HL-60/S4 treated with phorbol 12-myristate 13-acetate at 8.2 ng/mL for 4 days and 3 days (cell line): ENCODE measurements around the gene SMYD1.

Experiments
- in situ Hi-C: fragments of 300-500 bp; cut with MboI; formaldehyde crosslinking; loops from 2 replicates; pipeline ENCODE4 v1.15.0; 2022; ENCODE audit warnings: low sequenced_read_pairs

The SMYD1 gene

GRCh38 chr2:88121678-88122077 lies 54.1 kb downstream of the SMYD1 start:
- in situ Hi-C loops: no loop called here

GRCh38 chr2:88122141-88122884 lies 54.7 kb downstream of the SMYD1 start:
- in situ Hi-C loops: no loop called here

DNA sequence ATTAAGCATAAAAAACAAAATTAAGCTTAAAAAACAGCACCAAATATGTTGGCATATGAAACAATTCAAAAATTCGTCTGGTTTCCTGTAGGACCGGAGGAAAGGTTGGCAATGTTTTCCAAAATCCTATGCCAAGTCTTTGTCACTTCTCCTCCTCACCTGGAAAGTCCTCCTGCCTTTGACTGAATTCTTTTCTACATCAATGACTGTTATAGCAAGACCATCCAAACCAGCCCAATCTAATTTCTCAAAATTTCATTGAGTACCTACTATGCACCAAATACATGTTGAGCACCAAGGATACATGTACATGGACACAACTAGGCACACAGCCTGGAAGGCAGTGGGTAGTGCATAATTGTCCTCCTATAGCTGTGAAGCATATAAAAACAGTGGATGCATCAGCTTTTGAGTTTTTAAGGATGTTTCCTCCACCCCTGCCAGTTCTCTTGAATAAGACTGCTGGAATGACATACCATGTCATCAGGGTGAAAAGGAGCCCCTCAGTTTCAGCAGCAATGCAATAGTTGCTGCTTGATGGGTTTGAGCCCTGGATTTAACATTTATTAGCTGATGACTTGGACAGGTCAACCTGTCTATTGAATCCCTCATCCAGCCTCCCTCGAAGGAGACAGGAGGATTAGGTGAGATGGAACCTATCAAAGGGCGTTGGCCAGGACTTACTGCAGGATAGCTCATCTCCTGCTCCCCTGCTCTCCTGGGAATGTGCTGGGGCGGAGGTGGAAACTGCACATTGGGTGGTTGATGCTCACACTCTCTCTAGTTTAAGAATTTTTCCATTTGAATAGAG lies 55.7 kb downstream of the SMYD1 start:
- in situ Hi-C loops: no loop called here

DNA sequence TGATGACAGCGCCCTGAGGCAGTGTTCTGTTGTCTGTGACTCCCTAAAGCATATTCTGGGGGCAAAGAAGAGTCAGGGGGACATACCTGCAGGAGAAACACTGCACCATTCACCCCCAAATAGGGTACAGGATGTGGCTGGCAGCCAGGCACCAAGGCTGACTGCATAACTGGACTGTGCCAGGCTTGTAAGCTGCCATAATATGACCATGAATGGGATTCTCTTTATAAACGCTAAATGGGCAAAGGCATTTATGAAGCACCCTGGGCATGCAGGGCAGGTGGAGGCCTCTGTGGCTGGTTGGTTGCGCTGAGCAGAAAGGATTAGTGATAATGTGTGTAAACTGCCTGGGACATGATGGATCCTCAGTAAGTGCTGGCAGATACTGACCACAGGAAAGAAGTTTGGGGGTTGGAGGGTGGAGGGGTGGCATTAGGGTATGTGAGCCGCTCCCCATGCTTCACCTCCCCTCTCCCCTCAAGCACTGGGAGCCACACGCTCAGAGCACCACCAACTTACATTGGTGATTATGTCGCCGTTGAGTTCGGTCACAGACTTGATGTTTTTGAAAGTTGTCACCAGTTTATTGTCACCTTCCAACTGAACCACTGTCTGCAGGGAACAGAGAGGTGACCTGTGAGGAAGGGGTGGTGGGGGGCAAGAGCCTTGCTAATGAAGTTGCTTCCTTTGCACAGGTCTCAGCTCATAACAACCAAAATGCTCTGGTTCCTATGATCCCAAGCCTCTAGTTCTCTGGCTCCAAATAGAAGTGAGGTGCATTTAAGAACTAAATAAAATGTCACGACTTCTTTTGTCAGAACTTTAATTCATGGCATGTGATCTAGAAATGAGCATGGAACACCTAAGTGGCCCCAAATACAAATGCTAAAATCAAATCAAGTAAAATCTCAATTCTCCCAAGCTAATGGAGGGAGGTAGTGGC lies 56.6 kb downstream of the SMYD1 start:
- in situ Hi-C loops: no loop called here

- in situ Hi-C loops: no loop called here
Measured at GRCh38 chr2:88125344-88125923, 57.8 kb downstream of the SMYD1 start.

GRCh38 chr2:88125924-88126771 lies 58.5 kb downstream of the SMYD1 start:
- in situ Hi-C loops: no loop called here

GRCh38 chr2:88126772-88127637 lies 59.4 kb downstream of the SMYD1 start:
- in situ Hi-C loops: no loop called here

DNA sequence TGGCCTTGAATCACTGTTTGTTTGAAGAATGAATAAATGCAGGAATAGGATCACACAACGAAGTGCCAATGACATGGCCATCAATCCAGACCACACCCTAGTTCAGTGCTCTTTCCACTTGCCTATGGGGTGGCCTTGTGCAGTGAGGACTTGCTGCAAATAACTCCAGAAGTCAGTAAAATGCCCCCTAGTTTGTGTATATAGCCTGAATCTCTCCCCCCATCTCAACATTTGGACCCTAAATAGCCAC lies 59.9 kb downstream of the SMYD1 start:
- in situ Hi-C loops: no loop called here

GRCh38 chr2:88127888-88128653 lies 60.4 kb downstream of the SMYD1 start, which contains the start of gene FABP1:
TSS of gene FABP1 (minus strand) at chr2:88128062. CDS start at chr2:88128017, 45 bp downstream.
- in situ Hi-C loops: no loop called here

GRCh38 chr2:88128654-88129312 lies 61.2 kb downstream of the SMYD1 start:
- in situ Hi-C loops: no loop called here

DNA sequence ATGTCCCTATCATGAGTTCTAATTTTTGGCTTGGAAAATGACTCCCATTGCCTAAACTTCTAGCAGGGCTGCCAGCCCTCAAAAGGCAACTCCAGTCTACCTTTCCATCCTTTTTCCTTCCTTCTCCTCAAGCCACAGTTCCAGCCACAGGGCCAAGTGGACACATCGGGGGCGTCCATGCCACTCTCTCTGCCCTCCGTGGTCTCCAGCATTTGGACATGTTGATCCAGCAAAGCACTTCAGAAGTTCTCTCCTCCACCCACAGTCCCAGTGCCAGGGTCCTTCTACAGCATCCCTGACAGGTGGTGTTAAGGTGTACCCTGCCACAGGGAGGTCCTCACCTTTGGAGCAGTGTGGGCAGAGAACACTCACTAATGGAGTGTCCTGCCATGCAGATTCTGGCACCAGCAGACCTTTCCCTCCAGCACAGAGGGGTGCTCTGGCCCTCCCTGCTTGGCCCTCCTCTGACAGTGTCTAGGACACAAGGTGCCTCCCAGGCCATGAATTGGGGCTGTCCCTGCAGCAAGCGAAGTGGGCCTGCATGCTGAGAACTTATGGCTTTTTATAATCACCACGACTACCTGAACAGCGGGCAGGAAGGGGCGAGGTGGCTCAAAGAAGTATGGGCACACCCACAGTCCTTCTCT lies 61.8 kb downstream of the SMYD1 start:
- in situ Hi-C loops: no loop called here

DNA sequence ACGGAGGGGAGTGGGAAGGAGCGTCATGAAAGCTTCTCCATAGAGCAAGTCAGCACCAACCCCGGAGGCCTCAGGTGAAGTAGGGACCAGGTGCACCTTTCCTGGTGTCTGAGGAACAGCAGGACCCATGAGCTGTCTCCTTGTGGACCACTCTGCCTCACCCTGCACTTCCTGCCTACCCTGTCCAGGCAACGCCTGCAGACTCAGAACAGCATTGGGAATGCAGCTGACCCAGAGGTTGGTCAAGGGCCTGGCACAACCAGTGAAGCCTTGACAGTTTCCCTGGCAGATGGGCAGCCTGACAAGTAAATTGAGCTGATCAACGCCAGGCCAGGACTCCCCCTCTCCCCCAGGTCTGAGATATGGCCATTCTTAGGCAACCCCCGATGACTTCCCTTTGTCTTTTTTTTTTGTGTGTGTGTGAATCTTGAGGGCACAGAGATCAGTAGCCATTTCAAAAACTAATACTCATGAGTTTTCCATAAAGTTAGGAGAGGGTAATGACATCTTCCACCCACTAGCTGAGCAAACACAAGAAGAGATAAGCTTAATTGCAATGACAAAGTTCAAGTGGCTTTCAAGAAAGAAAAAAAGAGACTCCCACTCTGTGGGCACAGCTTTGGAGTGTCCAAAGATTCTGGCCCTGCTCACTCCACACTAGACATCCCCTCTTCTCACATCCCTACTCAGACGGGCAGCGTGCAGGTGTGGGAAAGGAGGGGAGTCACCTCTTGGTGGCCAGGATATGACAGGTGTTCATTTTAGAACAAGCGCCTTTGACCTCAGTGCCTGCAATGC lies 63.8 kb downstream of the SMYD1 start:
- in situ Hi-C loops: no loop called here

DNA sequence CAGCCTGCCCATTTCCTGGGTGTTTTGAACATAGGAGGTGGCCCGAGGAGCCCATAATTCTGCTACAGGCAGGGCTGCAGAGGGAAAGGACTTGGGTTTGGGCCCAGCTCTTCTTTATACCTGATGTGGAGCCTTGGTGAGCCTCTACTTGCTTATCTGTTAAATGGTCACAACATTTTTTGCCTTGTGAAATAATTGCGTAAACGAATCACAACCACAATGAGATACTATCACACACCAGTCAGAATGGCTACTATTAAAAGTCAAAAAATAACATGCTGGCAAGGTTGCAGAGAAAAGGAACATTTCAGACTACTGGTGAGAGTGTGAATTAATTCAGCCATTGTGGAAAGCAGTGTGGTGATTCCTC lies 64.4 kb downstream of the SMYD1 start:
- in situ Hi-C loops: no loop called here

GRCh38 chr2:88133875-88134274 lies 66.2 kb downstream of the SMYD1 start:
- in situ Hi-C loops: no loop called here

- in situ Hi-C loops: no loop called here
Measured at GRCh38 chr2:88136817-88137216, 69.2 kb downstream of the SMYD1 start.

DNA sequence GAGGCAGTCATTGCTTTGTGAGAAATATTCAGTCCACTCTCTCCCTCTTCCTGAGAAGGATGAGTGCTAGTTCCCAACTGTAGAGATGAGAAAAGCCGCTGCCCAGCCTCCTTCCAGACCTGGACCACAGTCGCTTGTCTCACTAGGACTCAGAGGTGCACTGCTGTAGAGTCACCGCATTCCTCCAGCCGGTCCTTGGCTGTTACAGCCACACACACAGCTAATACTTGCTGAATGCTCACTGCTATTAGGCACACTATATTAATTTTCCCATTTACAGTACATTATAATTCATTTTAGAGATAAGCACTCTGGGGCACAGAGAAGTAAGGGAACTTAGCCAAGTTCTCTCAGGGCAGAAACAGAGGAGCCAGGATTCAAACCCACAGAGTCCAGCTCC lies 70.2 kb downstream of the SMYD1 start:
- in situ Hi-C loops: no loop called here
